ENCODE data around the gene TFAP2E.
A peak's percentile ranks its signal among the peaks of the same experiment; 100 is the strongest.

The TFAP2E gene

DNA sequence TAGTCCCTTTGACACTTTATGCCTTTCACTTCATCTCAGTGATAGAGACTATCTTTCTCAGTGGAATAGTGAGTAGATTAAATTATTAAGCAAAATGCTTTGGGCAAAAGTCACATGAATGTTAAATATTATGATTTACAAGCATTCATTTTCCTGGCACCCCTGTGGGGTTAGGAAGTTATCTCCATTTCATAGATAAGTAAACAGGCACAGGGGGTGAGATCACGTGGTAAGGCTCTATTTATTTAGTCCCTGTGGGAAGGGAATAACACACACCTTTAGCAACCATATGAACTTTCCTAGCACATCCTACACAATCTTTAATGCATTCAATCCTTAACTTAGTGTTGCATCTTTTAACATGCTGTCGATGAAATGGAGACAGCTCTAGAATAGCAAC is 55.9 kb downstream of the TFAP2E start:
- H3K9me3 ChIP-seq (ENCODE audit: control insufficient read depth, low read length): no peaks in the 10 kb centered on the region
- 92% methylated on average over 2 of the region's 2 CpGs; no CpG with 5 or more reads in 1 of the 2 experiments for WGBS, 2 experiments (ENCODE audit: insufficient coverage in 2 of 2)
- H3K36me3 ChIP-seq (ENCODE audit: control insufficient read depth, insufficient read depth, low read length): peaks cover 85% of the 10 kb centered on the region
- H3K27ac ChIP-seq (ENCODE audit: low read depth, low read length, severe bottlenecking): no peak overlapping the region
- peaks cover 6% of the 10 kb centered on the region for H3K4me1 ChIP-seq (ENCODE audit: control insufficient read depth, insufficient read depth, low read length, poor library complexity, severe bottlenecking)
- H3K4me3 ChIP-seq (ENCODE audit: extremely low read depth, insufficient read depth, low read length, poor library complexity, severe bottlenecking): no peak overlapping the region

DNA sequence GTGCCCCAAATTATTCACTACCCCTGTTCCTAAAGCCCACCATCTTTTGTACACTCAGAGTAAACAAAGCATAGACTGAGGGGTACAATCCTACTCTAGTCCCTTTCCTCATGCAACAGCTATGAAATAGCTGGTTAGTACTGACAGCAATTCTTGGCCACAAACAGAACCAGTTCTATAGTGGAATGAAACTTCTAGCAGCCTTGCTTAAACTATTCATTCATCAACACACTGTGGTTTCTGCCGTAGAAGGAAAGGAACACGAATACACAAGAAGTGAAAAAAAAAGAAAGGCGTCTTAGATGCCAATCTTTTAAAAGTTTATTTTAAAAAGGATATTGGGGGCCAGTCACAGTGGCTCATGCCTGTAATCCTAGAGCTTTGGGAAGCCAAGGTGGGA is 58.3 kb downstream of the TFAP2E start:
- no peak overlapping the region for H3K4me3 ChIP-seq (ENCODE audit: extremely low read depth, insufficient read depth, low read length, poor library complexity, severe bottlenecking)
- peaks cover 89% of the 10 kb centered on the region for H3K36me3 ChIP-seq (ENCODE audit: control insufficient read depth, insufficient read depth, low read length)
- 91 to 100% methylated on average over 1 to 2 of the region's 3 CpGs for WGBS, 2 experiments (ENCODE audit: insufficient coverage in 2 of 2)
- H3K27ac ChIP-seq (ENCODE audit: low read depth, low read length, severe bottlenecking): no peak overlapping the region
- no peaks in the 10 kb centered on the region for H3K9me3 ChIP-seq (ENCODE audit: control insufficient read depth, low read length)
- H3K4me1 ChIP-seq (ENCODE audit: control insufficient read depth, insufficient read depth, low read length, poor library complexity, severe bottlenecking): peaks cover 6% of the 10 kb centered on the region

DNA sequence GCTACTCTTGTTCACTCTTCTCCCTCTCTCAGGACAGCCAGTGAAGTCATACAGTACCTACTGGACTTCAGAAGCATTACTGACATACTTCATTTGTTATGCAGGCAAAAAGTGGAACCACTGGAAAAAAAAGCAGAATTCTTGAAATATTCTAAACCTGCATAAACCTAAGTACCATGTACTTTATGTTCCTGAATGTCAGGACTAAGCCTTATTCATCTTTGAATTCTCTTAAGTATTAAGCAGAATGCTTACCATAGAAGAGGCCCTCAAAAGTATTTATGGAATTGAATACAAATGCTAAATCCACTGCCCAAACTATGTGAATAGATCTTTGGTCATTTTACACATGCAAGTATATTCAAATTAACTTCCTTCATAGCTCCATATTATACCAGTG is 60.4 kb downstream of the TFAP2E start:
- no peak overlapping the region for H3K4me3 ChIP-seq (ENCODE audit: extremely low read depth, insufficient read depth, low read length, poor library complexity, severe bottlenecking)
- peaks cover 75% of the 10 kb centered on the region for H3K36me3 ChIP-seq (ENCODE audit: control insufficient read depth, insufficient read depth, low read length)

DNA sequence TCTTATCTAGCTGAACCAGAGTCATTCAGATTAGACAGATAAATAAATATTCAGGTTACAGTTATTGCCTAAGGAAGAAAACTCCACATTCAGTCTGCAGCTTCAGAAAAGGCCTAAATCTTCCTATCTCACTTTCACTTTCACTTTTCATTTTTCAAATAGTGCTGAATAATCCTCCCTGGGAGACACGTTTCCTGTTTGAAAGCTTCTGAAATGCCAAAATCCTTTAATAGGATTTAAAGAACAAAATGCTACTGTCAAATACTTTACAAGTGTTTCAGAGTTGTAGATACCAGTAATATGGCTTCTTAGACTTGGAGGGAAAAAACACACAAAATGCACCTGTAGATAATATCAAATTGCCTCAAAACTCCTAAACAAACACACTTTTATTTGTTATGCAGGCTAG is 64.3 kb downstream of the TFAP2E start:
- no peak overlapping the region for H3K27ac ChIP-seq (ENCODE audit: low read depth, low read length, severe bottlenecking)
- H3K9me3 ChIP-seq (ENCODE audit: control insufficient read depth, low read length): no peaks in the 10 kb centered on the region
- H3K4me1 ChIP-seq (ENCODE audit: control insufficient read depth, insufficient read depth, low read length, poor library complexity, severe bottlenecking): peaks cover 13% of the 10 kb centered on the region
- WGBS, 2 experiments (ENCODE audit: insufficient coverage in 2 of 2): 80% methylated on average over 1 of the region's 1 CpG
- H3K36me3 ChIP-seq (ENCODE audit: control insufficient read depth, insufficient read depth, low read length): peaks cover 37% of the 10 kb centered on the region
- no peak overlapping the region for H3K4me3 ChIP-seq (ENCODE audit: extremely low read depth, insufficient read depth, low read length, poor library complexity, severe bottlenecking)

More for the DNA sequence above, 60.4 kb downstream of the TFAP2E start:
- H3K4me1 ChIP-seq (ENCODE audit: control insufficient read depth, insufficient read depth, low read length, poor library complexity, severe bottlenecking): peaks cover 10% of the 10 kb centered on the region
- no peaks in the 10 kb centered on the region for H3K9me3 ChIP-seq (ENCODE audit: control insufficient read depth, low read length)
- H3K27ac ChIP-seq (ENCODE audit: low read depth, low read length, severe bottlenecking): no peak overlapping the region

DNA sequence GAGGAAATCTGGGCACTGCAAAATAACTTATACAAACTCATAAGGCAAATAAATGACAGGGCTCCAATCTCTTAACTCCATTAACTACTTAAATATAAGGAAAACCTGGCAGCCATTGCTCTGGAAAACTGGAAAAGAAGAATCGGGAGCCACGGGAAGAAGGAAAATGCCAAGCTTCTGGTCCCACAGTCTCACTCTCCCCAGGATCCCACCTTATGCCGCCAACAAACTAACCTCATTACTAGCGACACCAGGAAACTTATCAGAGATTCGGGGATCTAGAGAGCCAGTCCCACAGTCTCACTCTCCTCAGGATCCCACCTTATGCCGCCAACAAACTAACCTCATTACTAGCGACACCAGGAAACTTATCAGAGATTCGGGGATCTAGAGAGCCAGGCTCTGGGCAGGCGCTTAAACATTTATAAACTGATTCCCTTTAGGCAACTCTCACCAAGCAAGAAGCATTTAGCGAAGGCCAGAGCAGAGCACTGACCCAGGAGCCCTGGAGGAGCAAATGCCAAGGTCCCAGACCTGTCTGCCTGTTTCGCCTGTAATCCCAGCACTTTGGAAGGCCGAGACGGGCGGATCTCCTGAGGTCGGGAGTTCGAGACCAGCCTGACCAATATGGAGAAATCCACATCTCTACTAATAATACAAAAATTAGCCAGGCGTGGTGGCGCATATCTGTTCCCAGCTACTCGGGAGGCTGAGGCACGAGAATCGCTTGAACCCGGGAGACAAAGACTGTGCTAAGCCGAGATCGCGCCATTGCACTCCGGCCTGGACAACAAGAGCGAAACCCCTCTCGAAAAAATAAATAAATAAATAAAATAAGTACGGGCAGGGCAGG is 67.5 kb downstream of the TFAP2E start:
- Histone ChIP-seq H3K27ac (ENCODE audit: low read depth, low read length, severe bottlenecking) (peak overlapping the region; percentile 69), H3K9me3 (ENCODE audit: control insufficient read depth, low read length) (no peaks in the 10 kb centered on the region), H3K36me3 (ENCODE audit: control insufficient read depth, insufficient read depth, low read length) (peaks cover 8% of the 10 kb centered on the region), H3K4me3 (ENCODE audit: extremely low read depth, insufficient read depth, low read length, poor library complexity, severe bottlenecking) (peak overlapping the region; percentile 89), H3K4me1 (ENCODE audit: control insufficient read depth, insufficient read depth, low read length, poor library complexity, severe bottlenecking) (peaks cover 7% of the 10 kb centered on the region)
- 41 to 47% methylated on average over 14 to 18 of the region's 29 CpGs for WGBS, 2 experiments (ENCODE audit: insufficient coverage in 2 of 2)

DNA sequence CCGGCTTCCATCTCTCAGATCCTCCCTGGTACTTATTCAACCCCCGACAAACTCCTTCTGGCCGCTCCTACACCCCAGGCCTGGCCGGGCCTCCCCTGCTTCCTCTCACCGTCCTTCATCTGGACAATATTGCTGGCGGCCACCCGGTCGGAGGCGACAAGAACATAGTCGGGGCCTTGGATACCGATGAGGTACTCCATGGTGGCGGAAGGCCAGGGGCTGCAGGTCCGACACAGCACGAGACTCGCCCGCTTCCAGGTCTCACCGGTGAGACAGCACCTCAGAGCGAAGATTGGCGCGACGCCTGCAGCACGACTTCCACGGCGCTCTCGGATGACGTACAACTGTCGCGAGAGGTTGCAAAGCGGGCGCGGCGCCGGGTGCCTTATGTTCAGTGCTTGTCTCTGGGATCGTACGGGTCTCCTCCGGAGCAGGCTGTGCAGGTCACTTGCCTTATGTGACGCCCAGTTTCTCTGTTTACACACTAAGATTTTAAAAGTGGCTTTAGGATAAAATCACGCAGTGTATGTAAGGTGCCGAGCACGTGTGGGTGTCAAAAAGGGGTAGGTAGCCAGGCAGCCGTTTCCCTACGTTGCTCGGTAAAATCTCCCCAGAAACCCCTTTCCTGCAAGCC is 68.2 kb downstream of the TFAP2E start, which contains the start of gene PSMB2:
TSS of gene PSMB2 (minus strand) at position 294 of the 634 bp plus-strand sequence. CDS start at position 200, 94 bp downstream.
- 0% methylated on average over 32 to 33 of the region's 43 CpGs for WGBS, 2 experiments (ENCODE audit: insufficient coverage in 2 of 2)

DNA sequence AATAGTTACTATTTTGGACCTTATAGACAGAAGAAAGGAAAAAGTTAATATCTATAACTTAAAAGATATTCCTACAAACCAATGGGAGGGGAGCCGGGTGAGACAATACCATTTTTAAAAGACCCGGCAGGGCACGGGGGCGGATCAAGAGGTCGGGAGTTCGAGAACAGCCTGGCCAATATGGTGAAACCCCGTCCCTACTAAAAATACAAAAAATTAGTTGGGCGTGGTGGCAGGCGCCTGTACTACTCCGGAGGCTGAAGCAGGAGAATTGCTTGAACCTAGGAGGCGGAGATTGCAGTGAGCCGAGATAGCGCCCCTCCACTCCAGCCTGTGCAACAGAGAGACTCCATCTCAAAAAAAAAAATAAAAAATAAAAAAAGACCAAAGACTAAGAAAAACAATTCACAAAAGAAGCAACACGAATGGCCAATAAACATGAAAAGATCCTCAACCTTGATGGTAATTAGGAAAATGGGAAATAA is 69.4 kb downstream of the TFAP2E start:
- WGBS, 2 experiments (ENCODE audit: insufficient coverage in 2 of 2): 73 to 87% methylated on average over 7 to 10 of the region's 14 CpGs
- Histone ChIP-seq H3K36me3 (ENCODE audit: control insufficient read depth, insufficient read depth, low read length) (no peaks in the 10 kb centered on the region), H3K4me3 (ENCODE audit: extremely low read depth, insufficient read depth, low read length, poor library complexity, severe bottlenecking) (no peak overlapping the region), H3K27ac (ENCODE audit: low read depth, low read length, severe bottlenecking) (no peak overlapping the region), H3K9me3 (ENCODE audit: control insufficient read depth, low read length) (no peaks in the 10 kb centered on the region), H3K4me1 (ENCODE audit: control insufficient read depth, insufficient read depth, low read length, poor library complexity, severe bottlenecking) (peaks cover 5% of the 10 kb centered on the region)

More for the DNA sequence above, 68.2 kb downstream of the TFAP2E start, which contains the start of gene PSMB2:
- H3K27ac ChIP-seq (ENCODE audit: low read depth, low read length, severe bottlenecking): peak within 1 kb of the TSS; percentile 69
- no peaks in the 10 kb centered on the region for H3K9me3 ChIP-seq (ENCODE audit: control insufficient read depth, low read length)
- peak within 1 kb of the TSS; percentile 89 for H3K4me3 ChIP-seq (ENCODE audit: extremely low read depth, insufficient read depth, low read length, poor library complexity, severe bottlenecking)
- H3K36me3 ChIP-seq (ENCODE audit: control insufficient read depth, insufficient read depth, low read length): peaks cover under 1% of the 10 kb centered on the region
- H3K4me1 ChIP-seq (ENCODE audit: control insufficient read depth, insufficient read depth, low read length, poor library complexity, severe bottlenecking): peaks cover 7% of the 10 kb centered on the region

DNA sequence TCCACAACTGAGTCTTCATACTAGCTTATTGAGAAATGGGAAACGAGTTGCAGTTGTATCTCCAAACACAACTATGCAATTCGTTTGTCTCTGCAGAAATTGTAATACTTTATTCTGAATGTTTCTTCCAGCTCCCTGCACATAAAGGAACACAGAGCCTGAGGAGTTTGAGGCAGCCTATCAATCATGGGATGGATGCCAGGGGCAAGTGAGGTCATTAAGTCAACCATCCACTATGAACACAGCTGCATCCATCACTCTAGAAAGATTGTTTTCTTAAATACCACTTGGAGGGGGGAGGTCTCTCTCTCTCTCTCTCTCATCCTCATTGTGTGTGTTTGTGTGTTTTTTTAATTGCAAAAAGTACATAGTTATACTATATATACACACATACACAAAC is 71.1 kb downstream of the TFAP2E start:
- H3K9me3 ChIP-seq (ENCODE audit: control insufficient read depth, low read length): no peaks in the 10 kb centered on the region
- H3K27ac ChIP-seq (ENCODE audit: low read depth, low read length, severe bottlenecking): no peak overlapping the region
- H3K4me3 ChIP-seq (ENCODE audit: extremely low read depth, insufficient read depth, low read length, poor library complexity, severe bottlenecking): no peak overlapping the region
- WGBS, 2 experiments (ENCODE audit: insufficient coverage in 2 of 2): 20% methylated on average over 1 of the region's 2 CpGs; no CpG with 5 or more reads in 1 of the 2 experiments
- no peaks in the 10 kb centered on the region for H3K36me3 ChIP-seq (ENCODE audit: control insufficient read depth, insufficient read depth, low read length)
- peaks cover 3% of the 10 kb centered on the region for H3K4me1 ChIP-seq (ENCODE audit: control insufficient read depth, insufficient read depth, low read length, poor library complexity, severe bottlenecking)
